HG03469 (cell line): ENCODE data around the gene LRRC3.
"Not testable (repeated sequence)": the region's sequence is repeated elsewhere in the genome, so short reads cannot be mapped to it uniquely, and the experiment has no call there.

Experiments
- ATAC-seq: cut with Tn5 transposase; IDR thresholded peaks from one replicate; pipeline ENCODE4 v1.9.1; 2021; ENCODE audit warnings: mild to moderate bottlenecking, moderate library complexity, moderate number of reproducible peaks; ENCODE audit not compliant: unreplicated experiment

LRRC3 gene

GRCh38 chr21:44494956-44495355 is 39.6 kb downstream of the LRRC3 start:
- ATAC-seq: no peak

DNA sequence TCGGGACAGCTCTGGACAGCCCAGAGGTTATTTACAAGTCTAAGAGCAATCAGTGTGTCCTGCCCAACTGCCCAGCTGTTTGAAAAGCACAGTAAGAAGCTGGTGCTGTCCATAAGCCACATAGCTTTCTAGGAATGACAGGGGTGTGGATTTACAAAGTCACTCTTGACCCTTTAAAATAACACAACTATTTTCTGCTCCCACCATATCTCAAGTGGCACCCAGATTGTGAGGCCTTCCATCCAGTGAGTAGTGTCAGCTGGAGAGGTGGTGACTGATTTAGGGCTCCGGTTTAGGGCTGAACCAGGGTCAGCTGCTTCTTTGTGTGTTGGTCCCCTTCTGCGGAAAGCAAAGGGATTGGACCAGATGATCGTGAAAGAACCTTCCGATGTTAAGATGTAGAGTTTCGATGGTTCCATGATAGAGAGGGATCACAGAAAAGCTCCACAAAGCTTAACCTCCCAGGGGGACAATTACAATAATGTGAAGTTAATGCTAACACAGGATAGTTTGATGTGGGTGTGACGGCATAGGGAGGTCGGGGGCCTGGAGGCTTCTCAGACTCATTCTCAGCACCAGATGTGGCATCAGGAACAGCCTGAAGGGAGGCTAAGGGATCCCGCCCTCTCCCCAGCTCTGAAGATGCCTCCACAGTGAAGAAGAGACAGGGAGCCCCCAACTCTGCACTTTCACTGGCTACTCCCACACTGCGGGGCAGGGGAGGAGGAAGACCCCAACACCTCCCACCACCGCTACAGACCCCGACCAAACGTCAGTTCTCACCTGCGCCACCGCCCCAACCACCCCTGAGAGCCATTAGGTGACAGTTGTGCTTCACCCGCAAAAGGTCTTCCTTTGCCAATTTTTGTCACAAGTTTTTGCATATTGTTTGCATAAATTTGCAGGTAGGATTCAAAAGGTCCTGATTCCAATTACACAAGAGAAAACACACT is 40.6 kb downstream of the LRRC3 start:
- no peak for ATAC-seq

- ATAC-seq: no peak
Measured at GRCh38 chr21:44496564-44497550, 41.5 kb downstream of the LRRC3 start.

DNA sequence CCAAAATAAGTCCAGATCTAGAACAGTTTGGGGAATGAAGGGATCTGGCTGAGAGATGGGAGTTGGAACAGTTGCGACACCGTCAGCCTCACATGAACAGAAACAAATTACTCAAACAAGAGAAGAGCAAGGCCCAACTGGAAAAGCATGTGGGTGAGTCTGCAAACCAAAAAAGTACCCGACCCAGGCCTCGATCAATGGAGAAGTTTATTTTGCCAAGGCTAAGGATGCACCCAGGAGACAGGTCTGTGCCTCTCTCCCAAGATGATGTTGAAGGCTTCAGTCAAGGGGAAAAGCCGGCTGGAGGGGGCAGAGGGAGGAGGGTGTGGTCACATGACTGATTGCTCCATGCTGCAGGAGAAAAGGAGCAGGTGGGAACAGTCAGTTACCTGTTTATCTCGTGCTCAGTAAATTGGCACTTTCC is 42.4 kb downstream of the LRRC3 start:
- ATAC-seq: no peak

DNA sequence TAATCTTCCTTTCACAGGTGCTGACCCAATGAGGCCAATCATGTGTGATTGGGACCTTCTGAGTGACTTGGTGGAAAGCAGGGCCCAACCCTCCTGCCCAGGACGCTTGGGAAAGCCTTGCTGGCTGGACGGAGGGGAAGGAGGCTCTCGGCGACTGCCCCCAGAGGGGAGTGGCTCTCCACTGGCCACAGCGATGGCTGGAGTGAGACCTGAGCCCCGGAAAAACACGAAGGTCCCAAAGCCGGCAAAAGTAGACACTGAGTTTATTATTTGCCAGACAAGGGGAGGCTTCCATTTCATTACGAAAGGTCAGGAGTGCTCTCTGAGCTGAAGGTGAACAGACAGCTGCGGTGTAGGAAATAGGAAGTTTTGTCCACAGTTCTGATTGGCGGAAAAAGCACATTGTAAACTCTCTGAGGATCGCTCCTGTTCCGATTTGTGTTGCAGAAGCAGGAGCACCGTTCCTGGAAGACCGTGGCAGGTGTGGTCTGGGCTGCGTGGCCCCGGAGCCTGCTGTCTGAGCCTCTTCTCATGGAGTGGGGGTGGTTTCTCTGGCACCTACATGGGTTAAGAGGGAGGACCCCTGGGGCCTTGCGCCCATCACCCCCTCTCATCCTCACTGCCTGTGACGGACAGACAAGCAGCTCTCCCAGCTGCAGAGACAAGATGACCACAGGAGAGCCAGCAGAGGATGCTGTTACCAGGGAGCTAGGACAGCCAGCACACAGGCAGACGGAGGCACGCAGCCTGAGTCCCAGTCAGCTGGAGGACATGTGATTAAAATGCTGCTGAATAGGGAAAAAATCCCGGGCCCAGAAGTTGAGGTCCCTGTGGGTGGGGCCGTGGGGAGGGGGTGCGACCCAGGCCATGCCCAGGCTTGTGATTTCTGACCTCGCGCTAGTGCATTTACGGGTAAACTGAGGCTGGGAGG is 43.2 kb downstream of the LRRC3 start:
- ATAC-seq: no peak

DNA sequence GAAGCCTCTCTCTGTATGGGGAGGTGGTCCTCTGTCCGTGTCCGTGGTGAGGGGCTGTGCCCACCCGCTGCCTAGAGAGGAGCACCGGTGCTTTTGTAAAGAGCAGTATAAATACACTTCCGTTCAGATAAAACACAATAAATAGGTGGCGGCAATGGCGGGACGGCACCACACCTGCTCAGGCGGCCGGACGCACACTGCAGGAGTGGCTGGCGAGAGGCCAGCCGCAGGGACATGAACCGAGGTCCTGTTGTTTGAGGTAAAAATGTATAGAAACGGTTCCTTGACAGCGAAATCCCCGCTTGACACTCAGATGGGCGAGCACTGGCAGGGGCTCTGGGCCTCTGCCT is 43.9 kb downstream of the LRRC3 start:
- no peak for ATAC-seq

- no peak for ATAC-seq
Measured at GRCh38 chr21:44499631-44500030, 44.3 kb downstream of the LRRC3 start.

DNA sequence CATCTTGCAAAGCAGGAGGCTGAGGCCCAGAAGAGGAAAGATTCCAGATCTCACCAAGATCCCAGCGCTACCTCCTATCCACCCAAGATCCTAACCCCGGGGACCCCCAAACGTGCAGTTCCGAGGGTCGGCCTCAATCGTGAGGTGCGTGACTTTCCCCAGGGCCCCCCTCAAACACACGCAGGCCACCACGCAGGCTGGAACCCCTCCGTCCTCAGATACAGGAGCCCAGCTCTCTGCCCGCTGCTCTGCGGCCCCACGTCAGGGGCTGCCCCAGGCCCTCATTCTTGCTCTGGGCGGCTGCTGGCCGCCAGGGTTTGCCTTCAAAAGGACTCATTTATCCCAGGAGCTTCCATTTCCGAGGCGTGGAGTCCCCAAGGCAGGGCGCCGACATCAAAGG is 44.8 kb downstream of the LRRC3 start:
- no peak for ATAC-seq

DNA sequence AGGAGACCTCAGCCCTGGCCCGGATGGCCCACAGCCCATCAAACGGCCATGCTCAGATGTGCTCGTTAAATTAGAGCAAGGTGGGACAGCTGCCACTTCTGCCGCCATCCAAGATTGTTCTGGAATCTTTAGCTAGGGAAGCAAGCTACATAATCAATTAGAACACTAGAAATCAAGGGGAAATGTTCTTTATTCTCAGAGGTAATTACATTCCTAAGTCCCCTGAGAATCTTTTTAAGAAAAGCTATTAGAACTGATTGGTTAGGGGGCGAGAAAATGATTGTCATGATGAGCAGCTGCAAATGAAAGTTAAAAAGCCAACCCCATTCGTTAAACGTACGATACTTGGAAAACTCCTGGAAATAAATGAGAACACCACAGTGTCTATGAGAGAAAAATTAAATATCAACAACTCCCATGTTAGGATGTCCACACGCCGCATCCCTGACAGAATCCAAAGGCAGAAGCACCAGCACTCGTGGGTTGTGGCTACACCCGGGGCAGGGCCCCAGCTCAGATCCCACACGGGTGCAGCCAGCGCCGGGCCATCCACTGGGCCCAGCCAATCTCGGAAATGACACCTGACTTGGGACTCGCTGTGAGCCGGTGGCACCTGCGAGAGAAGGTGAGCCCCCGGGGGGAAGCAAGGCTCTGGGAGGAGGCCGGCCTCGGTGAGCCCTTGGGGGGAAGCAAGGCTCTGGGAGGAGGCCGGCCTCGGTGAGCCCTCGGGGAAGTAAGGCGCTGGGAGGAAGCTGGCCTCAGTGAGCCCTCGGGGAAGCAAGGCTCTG is 47.1 kb downstream of the LRRC3 start:
- no peak for ATAC-seq

- ATAC-seq: not testable (repeated sequence)
Measured at GRCh38 chr21:44503006-44503889, 47.9 kb downstream of the LRRC3 start.

GRCh38 chr21:44503901-44504399 is 48.6 kb downstream of the LRRC3 start:
- no peak for ATAC-seq

DNA sequence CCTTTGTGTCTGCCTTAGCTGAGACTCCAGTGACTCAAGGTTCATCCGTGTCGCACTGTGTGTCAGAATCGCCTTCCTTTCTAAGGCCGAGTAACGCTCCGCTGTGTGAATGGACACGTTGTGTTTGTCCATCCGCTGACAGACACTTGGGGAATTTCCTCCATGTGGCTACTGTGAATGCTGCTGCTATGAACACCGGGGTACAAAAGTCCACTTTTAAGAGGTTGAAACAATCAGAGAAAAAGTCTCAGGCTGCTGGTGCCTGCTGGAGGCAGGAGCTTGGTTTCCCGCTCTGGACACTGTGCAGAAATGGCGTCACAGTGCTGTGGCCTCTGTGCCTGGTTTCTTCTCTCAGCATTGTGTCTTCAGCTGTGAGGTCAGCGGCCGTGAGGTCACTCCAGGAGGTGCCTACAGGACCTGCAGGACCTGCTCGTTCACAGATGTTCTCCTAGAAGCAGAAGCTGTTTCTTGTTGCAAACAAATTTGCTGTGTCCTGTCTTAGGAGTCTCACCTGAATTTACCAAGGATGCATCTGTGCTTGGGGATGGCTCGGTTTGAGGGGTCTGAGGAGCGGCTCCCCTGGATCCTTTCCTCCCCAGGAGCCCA is 50.5 kb downstream of the LRRC3 start:
- no peak for ATAC-seq

- no peak for ATAC-seq
Measured at GRCh38 chr21:44506279-44507255, 51.3 kb downstream of the LRRC3 start.

DNA sequence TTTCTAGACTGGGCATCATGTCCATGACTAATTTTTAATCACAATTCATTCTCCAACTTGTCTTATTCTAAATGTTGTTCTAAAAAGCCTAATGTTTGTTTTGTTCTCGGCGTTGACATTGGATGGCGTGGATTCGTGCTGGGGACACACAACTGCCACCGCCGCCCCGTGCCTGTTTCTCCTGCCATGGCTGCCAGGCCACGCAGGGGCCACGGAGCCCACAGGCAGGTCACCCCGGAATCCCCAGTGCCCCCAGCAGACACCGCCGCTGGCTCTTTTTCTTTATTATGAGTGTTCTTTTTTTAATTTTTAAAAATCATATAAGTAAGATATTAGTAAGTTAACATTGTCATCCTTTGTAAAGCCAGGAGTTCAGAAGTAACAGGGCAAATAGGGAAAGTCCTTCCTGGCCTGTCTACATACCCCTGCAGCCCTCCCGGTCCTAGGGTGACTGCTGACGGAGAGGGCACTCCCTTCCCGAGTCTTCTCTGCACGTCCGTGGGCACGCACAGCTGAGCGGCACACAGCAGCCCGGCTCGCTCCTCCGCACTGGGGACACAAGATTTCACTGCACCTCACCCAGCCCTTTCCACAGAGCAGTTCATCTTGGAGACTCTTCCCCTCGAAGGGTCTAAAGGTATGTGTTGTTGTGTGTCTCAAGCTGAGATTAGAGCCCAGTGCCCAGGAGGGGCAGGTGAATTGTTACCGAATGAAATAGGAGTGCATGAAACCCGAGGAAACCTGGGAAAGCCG is 52.5 kb downstream of the LRRC3 start:
- ATAC-seq: no peak

- no peak for ATAC-seq
Measured at GRCh38 chr21:44508426-44508710, 53.1 kb downstream of the LRRC3 start.

DNA sequence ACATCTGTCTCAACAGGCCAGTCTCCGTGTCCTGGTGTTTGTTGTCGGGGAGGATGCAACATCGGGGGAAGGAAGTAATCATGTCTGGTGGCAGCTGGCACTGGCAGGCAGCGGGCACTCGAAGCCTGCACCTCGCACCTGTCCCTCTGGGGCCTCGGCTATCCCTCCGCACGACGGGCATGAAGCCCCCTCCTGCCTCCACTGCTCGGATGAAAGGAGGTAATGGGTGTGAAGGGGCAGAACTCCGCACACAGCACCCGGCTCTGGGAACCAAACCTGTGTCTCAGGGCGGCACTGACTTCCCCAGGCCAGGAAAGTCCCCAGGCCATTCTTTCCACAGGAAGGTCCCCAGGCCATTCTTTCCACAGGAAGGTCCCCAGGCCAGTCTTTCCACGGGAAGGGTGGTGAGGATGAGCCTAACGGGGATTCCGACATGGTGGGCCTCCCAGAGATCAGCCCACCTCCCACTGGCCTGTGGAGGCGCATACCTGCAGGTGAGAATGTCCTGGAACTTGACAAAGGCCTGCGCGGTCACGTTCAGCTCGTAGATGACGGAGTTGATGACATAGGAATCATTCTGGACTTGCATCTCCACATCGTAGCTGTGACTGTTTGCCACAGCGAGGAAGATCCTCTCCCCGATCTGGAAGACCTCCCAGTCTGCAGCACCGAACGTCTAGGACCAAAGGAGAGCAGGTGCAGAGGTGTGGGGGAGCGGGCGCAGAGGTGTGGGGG is 53.6 kb downstream of the LRRC3 start:
- no peak for ATAC-seq
